ENCODE measurements around the gene ROM1. TPM values are rescaled to one million over a fixed set of nuclear protein-coding genes. Genes with fewer than 3 reads are reported as not detected.

ROM1 gene
- total RNA-seq, 4 donors from 2014 or later = 0.80 to 4.9 (median 2.3) TPM

- no peaks in the 10 kb centered on the region for H3K27me3 ChIP-seq
- H3K4me1 ChIP-seq = peaks cover 55% of the 10 kb centered on the region
- 19% methylated on average over 5 of the region's 5 CpGs for WGBS
- peak overlapping the region; percentile 100 for H3K4me3 ChIP-seq
- peak overlapping the region; percentile 99 for H3K27ac ChIP-seq
- no peaks in the 10 kb centered on the region for H3K9me3 ChIP-seq
- peak in 1 of 3 donors; percentile 67 for TF ChIP-seq POLR2AphosphoS5 (IDR thresholded peaks at IDR 0.05)
- no peak for TF ChIP-seq POLR2A (IDR thresholded peaks at IDR 0.05)
- TF ChIP-seq EP300 (IDR thresholded peaks at IDR 0.05) = no peak
- TF ChIP-seq CTCF (IDR thresholded peaks at IDR 0.05) = no peak
- no peak for DNase-seq (ENCODE audit: low spot score in 2 of 2)
- H3K36me3 ChIP-seq = peaks cover 38% of the 10 kb centered on the region
These were observed 13.2 kb upstream of the ROM1 start for GRCh38 chr11:62599901-62600300.

- DNase-seq (ENCODE audit: low spot score in 2 of 2) = no peak
- peak overlapping the region; percentile 100 for H3K4me3 ChIP-seq
- WGBS = under 1% methylated on average over 20 of the region's 26 CpGs
- H3K36me3 ChIP-seq = peaks cover 38% of the 10 kb centered on the region
- no peaks in the 10 kb centered on the region for H3K27me3 ChIP-seq
- TF ChIP-seq POLR2AphosphoS5 (IDR thresholded peaks at IDR 0.05) = no peak
- TF ChIP-seq EP300 (IDR thresholded peaks at IDR 0.05) = no peak
- no peak for TF ChIP-seq CTCF (IDR thresholded peaks at IDR 0.05)
- no peak for TF ChIP-seq POLR2A (IDR thresholded peaks at IDR 0.05)
- peaks cover 55% of the 10 kb centered on the region for H3K4me1 ChIP-seq
- peak overlapping the region; percentile 99 for H3K27ac ChIP-seq
- H3K9me3 ChIP-seq = no peaks in the 10 kb centered on the region
These were observed 12.5 kb upstream of the ROM1 start for GRCh38 chr11:62600367-62601121.

DNA sequence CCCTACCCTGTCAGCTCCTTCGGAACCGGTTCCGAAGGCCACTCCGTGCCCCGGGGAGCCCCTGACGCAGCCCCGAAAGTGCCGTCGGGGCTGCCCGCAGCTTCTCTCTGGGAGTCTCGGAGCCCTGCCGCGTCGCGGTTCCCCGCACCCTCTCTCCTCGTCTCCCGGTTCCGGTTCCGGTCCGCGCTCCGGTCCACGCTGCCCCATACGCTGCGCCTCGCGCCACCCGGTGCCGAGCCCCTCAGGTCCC lies 12.0 kb upstream of the ROM1 start:
- no peaks in the 10 kb centered on the region for H3K9me3 ChIP-seq
- WGBS = no CpG with 5 or more reads among the region's 30 CpGs
- peak overlapping the region; percentile 99 for H3K27ac ChIP-seq
- H3K27me3 ChIP-seq = no peaks in the 10 kb centered on the region
- TF ChIP-seq EP300 (IDR thresholded peaks at IDR 0.05) = no peak
- TF ChIP-seq CTCF (IDR thresholded peaks at IDR 0.05) = no peak
- no peak for TF ChIP-seq POLR2AphosphoS5 (IDR thresholded peaks at IDR 0.05)
- no peak for TF ChIP-seq POLR2A (IDR thresholded peaks at IDR 0.05)
- H3K36me3 ChIP-seq = peaks cover 37% of the 10 kb centered on the region
- peak overlapping the region; percentile 100 for H3K4me3 ChIP-seq
- peaks cover 55% of the 10 kb centered on the region for H3K4me1 ChIP-seq
- peak in 1 of 2 donors; percentile 88 for DNase-seq (ENCODE audit: low spot score in 2 of 2)

- H3K27me3 ChIP-seq = no peaks in the 10 kb centered on the region
- TF ChIP-seq POLR2A (IDR thresholded peaks at IDR 0.05) (no peak), EP300 (IDR thresholded peaks at IDR 0.05) (no peak), CTCF (IDR thresholded peaks at IDR 0.05) (no peak), POLR2AphosphoS5 (IDR thresholded peaks at IDR 0.05) (peak in 1 of 3 donors; percentile 92)
- H3K9me3 ChIP-seq = no peaks in the 10 kb centered on the region
- peak within 1 kb of the TSS; percentile 100 for H3K4me3 ChIP-seq
- DNase-seq (ENCODE audit: low spot score in 2 of 2) = peak; percentile 99
- WGBS = under 1% methylated on average over 30 of the region's 83 CpGs
- H3K27ac ChIP-seq = peak within 1 kb of the TSS; percentile 99
- peaks cover 32% of the 10 kb centered on the region for H3K36me3 ChIP-seq
- H3K4me1 ChIP-seq = peaks cover 55% of the 10 kb centered on the region
These were observed 11.5 kb upstream of the ROM1 start, which contains the start of gene MTA2 for GRCh38 chr11:62601372-62602140. MTA2 (minus strand) TSS chr11:62601865; CDS start chr11:62601450, 415 bp downstream.

All from suprapubic skin (tissue), 4 donors.